Stimulated activated CD4-positive, alpha-beta T cell treated with anti-CD3 and anti-CD28 coated beads, Interleukin-12 subunit alpha, Interleukin-12 subunit beta, amount 100 ng/mL, for 24 hours (primary cell): ENCODE measurements around the gene PGM1.

Experiments
- DNase-seq, 2 experiments: peaks; one replicate each; pipeline ENCODE4 v3.0.0-alpha.2; 2020; ENCODE audit warnings: low read depth in 2 of 2

The PGM1 gene

GRCh38 chr1:63701187-63701586, 108.0 kb downstream of the PGM1 start:
- no peak for DNase-seq

DNA sequence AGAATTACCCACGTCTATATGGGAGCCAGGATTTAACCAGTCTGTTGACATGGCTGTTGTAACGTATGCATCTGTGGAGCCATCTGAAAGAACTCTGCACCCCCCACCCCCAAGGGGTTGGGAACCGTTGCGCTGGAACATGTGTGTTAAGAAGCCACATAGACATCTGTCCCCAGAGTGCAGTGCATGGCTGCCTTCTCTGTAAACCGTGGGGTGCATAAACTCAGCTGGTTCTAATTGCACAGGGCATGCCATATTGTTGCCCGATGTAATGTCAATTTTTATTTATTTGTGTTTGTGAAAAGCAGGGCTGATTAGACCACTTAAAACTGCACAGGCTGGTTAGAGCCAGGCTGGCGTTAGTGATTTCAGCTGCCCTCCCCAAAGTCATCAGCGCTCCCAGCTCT, 110.5 kb downstream of the PGM1 start:
- no peak for DNase-seq

- DNase-seq: no peak
Observed at GRCh38 chr1:63704443-63704842, 111.2 kb downstream of the PGM1 start.

DNA sequence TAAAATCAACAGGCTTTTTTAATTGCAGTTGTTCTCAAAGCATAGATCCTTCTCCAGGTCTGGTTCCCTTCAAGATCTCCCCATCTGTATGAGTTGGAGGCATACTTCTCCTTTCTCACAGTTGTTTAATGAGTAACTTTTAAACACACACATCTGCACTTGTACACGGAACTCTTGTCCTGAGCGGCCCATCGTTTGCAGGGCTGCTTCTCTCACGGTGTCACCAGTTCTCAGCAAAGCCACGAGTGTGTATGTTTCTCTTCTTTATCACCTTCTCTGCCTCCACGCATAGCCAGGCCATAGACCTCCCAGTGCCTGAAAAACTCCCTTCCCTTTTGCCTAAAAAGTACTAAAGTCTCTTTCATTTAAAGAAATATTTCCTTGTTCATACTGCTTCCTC, 111.9 kb downstream of the PGM1 start:
- DNase-seq: no peak

GRCh38 chr1:63709267-63709828, 116.1 kb downstream of the PGM1 start:
- DNase-seq: no peak
